Right atrium auricular region (tissue), 2 donors: ENCODE data around the gene CCDC194. TPM values are rescaled to one million over a fixed set of nuclear protein-coding genes. Genes with fewer than 3 reads are reported as not detected.
A peak's percentile ranks its signal among the peaks of the same experiment; 100 is the strongest.

Experiments used
- DNase-seq: peaks from one replicate; pipeline ENCODE4 v3.0.0-alpha.2; 2019; ENCODE audit warnings: low spot score
- H3K27ac ChIP-seq, 2 donors: fragments of 200-600 bp; sonication (generic); 1 replicate in 1 of 2; 2 replicates in 1 of 2; pipeline ENCODE4 v1.5.1; 2016 to 2019
- H3K27me3 ChIP-seq, 2 donors: fragments of 200-600 bp; sonication (generic); one replicate each; pipeline versions ENCODE4 v1.5.1 to v1.6.0; 2017 to 2019
- H3K36me3 ChIP-seq: fragments of 200-600 bp; sonication (generic); one replicate; pipeline ENCODE4 v1.5.1; 2016
- H3K4me1 ChIP-seq, 2 donors: fragments of 200-600 bp; sonication (generic); one replicate each; pipeline versions ENCODE4 v1.5.1 to v1.6.0; 2017 to 2019
- H3K4me3 ChIP-seq, 2 donors: fragments of 200-600 bp; sonication (generic); 1 replicate in 1 of 2; 2 replicates in 1 of 2; pipeline ENCODE4 v1.5.1; 2017 to 2019; ENCODE audit warnings: mild to moderate bottlenecking in 1 of 2, moderate library complexity in 1 of 2
- H3K9me3 ChIP-seq, 2 donors: fragments of 200-600 bp; sonication (generic); one replicate each; pipeline ENCODE4 v1.5.1; 2019
- total RNA-seq, 2 donors: library from RNA; depleted of rRNA; stranded (reverse); fragments of >200 nt; gene quantifications; one replicate each; pipeline ENCODE4 v1.1.0, GENCODE V29; 2016
- TF ChIP-seq, protein P1 (sequence below), 2 donors: fragments of 200-600 bp; sonication (generic); IDR thresholded peaks; one replicate each; pipeline ENCODE4 v1.5.1; 2019; ENCODE audit warnings: antibody characterized with exemption in 2 of 2

CCDC194 gene
- total RNA-seq, 2 donors from 2014 or later, result not detected

DNA sequence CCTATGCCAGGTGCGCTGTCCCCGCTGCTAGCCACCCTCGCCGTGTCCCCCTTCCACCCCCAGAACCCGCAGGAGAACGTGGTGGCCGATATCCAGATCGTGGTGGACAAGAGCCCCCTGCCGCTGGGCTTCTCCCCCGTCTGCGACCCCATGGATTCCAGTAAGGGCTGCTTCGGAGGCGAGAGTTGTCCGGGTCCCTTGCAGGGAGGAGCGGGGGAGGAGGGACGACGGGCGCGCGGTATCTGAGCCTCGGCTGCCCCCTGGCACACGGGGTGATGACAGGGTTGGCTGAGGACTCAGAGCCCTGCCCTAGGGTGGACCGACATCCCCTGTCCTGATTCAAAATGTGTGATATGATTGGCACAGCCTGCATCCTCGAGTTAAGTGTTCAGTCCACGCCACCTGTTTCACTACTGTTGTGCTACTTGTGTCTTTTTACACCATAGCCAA lies 26.5 kb upstream of the CCDC194 start:
- H3K4me1 ChIP-seq, result peaks cover 0 to 25% of the 10 kb centered on the region in 2 donors
- H3K4me3 ChIP-seq, result peak overlapping the region; percentile 60 to 93
- TF ChIP-seq, protein P1, sequence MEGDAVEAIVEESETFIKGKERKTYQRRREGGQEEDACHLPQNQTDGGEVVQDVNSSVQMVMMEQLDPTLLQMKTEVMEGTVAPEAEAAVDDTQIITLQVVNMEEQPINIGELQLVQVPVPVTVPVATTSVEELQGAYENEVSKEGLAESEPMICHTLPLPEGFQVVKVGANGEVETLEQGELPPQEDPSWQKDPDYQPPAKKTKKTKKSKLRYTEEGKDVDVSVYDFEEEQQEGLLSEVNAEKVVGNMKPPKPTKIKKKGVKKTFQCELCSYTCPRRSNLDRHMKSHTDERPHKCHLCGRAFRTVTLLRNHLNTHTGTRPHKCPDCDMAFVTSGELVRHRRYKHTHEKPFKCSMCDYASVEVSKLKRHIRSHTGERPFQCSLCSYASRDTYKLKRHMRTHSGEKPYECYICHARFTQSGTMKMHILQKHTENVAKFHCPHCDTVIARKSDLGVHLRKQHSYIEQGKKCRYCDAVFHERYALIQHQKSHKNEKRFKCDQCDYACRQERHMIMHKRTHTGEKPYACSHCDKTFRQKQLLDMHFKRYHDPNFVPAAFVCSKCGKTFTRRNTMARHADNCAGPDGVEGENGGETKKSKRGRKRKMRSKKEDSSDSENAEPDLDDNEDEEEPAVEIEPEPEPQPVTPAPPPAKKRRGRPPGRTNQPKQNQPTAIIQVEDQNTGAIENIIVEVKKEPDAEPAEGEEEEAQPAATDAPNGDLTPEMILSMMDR (IDR thresholded peaks at IDR 0.05), result no peak
- peak overlapping the region; percentile 76 to 80 for H3K27ac ChIP-seq
- no peak for DNase-seq
- no peaks in the 10 kb centered on the region for H3K36me3 ChIP-seq
- H3K9me3 ChIP-seq, result no peaks in the 10 kb centered on the region
- H3K27me3 ChIP-seq, result no peaks in the 10 kb centered on the region

DNA sequence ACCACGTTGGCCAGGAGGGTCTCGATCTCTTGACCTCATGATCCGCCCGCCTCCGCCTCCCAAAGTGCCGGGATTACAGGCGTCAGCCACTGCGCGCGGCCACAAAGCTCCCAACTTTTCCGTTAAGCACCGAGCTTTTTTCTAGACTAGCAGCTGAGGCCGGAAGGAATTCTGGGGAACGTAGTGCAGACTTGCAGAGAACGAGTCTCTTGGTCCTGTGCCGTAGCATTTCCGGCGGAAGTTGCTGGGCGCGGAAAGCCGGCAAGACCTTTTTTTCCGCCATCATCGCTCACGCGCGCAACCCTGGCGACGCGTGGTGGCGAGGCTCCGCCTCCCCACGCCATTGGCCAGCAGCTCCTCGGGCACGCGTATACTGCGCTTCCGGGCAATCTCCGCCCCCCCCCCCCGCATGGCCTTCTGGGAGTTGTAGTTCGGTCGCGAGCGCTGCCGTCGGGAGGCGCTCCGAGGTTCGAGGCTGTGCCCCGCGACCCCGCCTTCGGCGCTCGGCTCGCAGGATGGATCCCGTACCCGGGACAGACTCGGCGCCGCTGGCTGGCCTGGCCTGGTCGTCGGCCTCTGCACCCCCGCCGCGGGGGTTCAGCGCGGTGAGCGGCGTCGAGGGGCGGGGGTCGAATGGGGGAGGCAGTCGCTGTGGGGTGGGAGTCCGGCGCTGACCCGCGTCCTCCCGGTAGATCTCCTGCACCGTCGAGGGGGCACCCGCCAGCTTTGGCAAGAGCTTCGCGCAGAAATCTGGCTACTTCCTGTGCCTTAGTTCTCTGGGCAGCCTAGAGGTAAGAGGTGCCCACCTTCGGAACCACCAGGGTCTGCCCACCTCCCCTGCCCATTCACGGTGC lies 25.9 kb upstream of the CCDC194 start, which contains the start of gene MVB12A:
TSS of gene MVB12A (plus strand) at position 427 of the 854 bp plus-strand sequence. CDS start at position 516, 89 bp downstream.
- Histone ChIP-seq H3K27ac (peak within 1 kb of the TSS; percentile 76 to 80), H3K4me1 (peaks cover 0 to 21% of the 10 kb centered on the region in 2 donors), H3K9me3 (no peaks in the 10 kb centered on the region), H3K4me3 (peak within 1 kb of the TSS; percentile 60 to 93), H3K27me3 (no peaks in the 10 kb centered on the region), H3K36me3 (no peaks in the 10 kb centered on the region)
- DNase-seq, result peak; percentile 98
- TF ChIP-seq, protein P1 (IDR thresholded peaks at IDR 0.05), result no peak

DNA sequence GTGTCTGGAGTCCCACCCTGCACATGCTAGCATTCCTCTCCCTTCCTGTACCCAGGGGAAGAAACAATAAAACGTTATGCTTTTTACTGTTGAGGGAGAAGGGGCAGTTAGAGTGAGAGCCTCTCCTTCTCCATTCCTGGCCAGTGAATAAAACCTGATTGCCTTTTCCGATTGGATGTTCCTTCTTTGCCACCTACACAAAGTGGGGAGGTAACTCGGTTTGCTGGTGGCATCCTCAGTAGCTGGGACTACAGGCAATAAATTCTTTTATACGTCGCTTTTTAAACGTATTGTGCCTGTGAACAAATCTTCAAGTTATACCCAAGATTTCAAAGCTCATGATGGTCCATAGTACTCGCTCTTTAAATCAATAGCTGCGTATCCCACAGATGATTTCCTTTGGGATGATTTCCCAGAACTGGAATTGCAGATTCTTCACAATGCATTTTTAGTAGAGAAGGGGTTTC lies 25.2 kb upstream of the CCDC194 start:
- H3K27ac ChIP-seq, result peak overlapping the region; percentile 76 to 80
- H3K36me3 ChIP-seq, result no peaks in the 10 kb centered on the region
- peaks cover 0 to 15% of the 10 kb centered on the region in 2 donors for H3K4me1 ChIP-seq
- H3K9me3 ChIP-seq, result no peaks in the 10 kb centered on the region
- peak overlapping the region; percentile 26 to 93 for H3K4me3 ChIP-seq
- no peak for DNase-seq
- TF ChIP-seq, protein P1 (IDR thresholded peaks at IDR 0.05), result no peak
- H3K27me3 ChIP-seq, result no peaks in the 10 kb centered on the region

DNA sequence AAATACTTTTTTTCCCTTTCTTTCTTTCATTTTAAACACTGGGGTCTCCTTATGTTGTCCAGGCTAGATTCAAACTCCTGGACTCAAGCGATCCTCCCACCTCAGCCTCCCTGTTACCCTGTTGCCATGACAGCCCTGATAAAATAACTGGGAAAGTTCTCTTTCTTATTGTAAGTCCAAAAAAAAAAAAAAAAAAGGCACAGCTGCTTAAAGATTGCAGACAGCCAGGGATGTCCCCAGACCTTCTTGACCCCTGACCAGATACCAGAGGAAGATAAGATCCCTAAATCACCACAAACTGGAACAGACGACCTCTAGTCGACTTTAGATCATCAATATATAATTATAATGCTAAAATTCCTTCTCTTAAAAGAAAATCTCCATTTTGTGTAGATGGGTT lies 24.7 kb upstream of the CCDC194 start:
- TF ChIP-seq, protein P1 (IDR thresholded peaks at IDR 0.05), result no peak
- peaks cover 0 to 15% of the 10 kb centered on the region in 2 donors for H3K4me1 ChIP-seq
- no peaks in the 10 kb centered on the region for H3K36me3 ChIP-seq
- DNase-seq, result no peak
- H3K27me3 ChIP-seq, result no peaks in the 10 kb centered on the region
- H3K4me3 ChIP-seq, result peak overlapping the region in 1 of 2 donors; percentile 93
- H3K27ac ChIP-seq, result peak overlapping the region; percentile 76 to 80
- H3K9me3 ChIP-seq, result no peaks in the 10 kb centered on the region

DNA sequence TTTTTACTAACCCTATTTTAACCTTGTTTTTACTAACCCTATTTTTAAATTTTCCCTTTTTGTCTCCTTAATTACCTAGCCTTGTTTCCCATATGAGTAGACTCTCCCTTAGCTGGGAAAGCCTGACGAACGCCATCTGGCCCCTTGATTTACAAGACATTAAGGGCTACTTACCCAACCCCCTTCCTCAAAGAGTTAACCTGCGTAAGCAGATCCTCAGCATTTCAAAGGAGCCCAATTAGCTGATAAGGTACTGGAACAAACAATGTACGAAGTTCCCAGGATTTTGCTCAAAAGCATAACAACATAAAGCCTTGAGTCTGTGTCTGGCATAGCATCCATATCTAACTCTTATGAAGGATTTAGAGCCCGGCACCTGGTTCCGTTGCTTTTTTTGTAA lies 21.1 kb upstream of the CCDC194 start:
- no peak for DNase-seq
- no peaks in the 10 kb centered on the region for H3K9me3 ChIP-seq
- no peak overlapping the region for H3K4me3 ChIP-seq
- TF ChIP-seq, protein P1 (IDR thresholded peaks at IDR 0.05), result no peak
- no peaks in the 10 kb centered on the region for H3K27me3 ChIP-seq
- no peaks in the 10 kb centered on the region for H3K36me3 ChIP-seq
- H3K4me1 ChIP-seq, result peaks cover 0 to 8% of the 10 kb centered on the region in 2 donors
- no peak overlapping the region for H3K27ac ChIP-seq
